DOHH2 (cell line): ENCODE data around the gene SRR.

Source experiments
- CTCF ChIP-seq: fragments of 200-600 bp; sonication (generic); IDR thresholded peaks from one replicate; pipeline ENCODE4 v1.5.1; 2014; ENCODE audit warnings: antibody characterized with exemption, mild to moderate bottlenecking, low read depth, low read length; ENCODE audit not compliant: poor library complexity, severe bottlenecking
- EZH2phosphoT487 ChIP-seq: fragments of 200-600 bp; sonication (generic); IDR thresholded peaks from 2 replicates; pipeline ENCODE4 v1.6.1; 2017; ENCODE audit warnings: borderline replicate concordance, mild to moderate bottlenecking, antibody characterized with exemption, low read length, moderate library complexity, mixed read lengths

- no peak for TF ChIP-seq CTCF
- no peak for TF ChIP-seq EZH2phosphoT487
Measured at GRCh38 chr17:2362881-2363280, 59.1 kb downstream of the SRR start.
